Fibroblast of lung (primary cell): Measurements from ENCODE around the gene BMPR1A. TPM values are rescaled to one million over a fixed set of nuclear protein-coding genes. Genes with fewer than 3 reads are reported as not detected.

Source experiments
- DNase-seq, 2 donors: peaks; one replicate each; pipeline versions ENCODE4 v3.0.0 to v3.0.0-alpha.2; 2010; ENCODE audit warnings: low read depth in 2 of 2
- H2AFZ ChIP-seq: 2 replicates; pipeline ENCODE4 v1.5.1; 2012; ENCODE audit warnings: low read length, control low read depth, inconsistent platforms
- H3K27ac ChIP-seq: 2 replicates; pipeline ENCODE4 v1.5.1; 2011; ENCODE audit warnings: low read length, control low read depth; ENCODE audit not compliant: insufficient read depth
- H3K27me3 ChIP-seq: 2 replicates; pipeline ENCODE4 v1.5.1; 2011; ENCODE audit warnings: mild to moderate bottlenecking, low read length; ENCODE audit not compliant: control insufficient read depth, insufficient read depth
- H3K36me3 ChIP-seq: 2 replicates; pipeline ENCODE4 v1.5.1; 2011; ENCODE audit warnings: low read length; ENCODE audit not compliant: control insufficient read depth, insufficient read depth
- H3K4me1 ChIP-seq: 2 replicates; pipeline ENCODE4 v1.5.1; 2011; ENCODE audit warnings: low read length; ENCODE audit not compliant: control insufficient read depth, insufficient read depth; ENCODE audit errors: extremely low read depth
- H3K4me2 ChIP-seq: 2 replicates; pipeline ENCODE4 v1.5.1; 2011; ENCODE audit warnings: low read length, control low read depth; ENCODE audit not compliant: insufficient read depth; ENCODE audit errors: extremely low read depth
- H3K4me3 ChIP-seq, 4 experiments: fragments of 200-600 bp in 1 of 4; sonication (generic) in 1 of 4; replicated peaks in 1 of 4; 2 replicates each; pipeline ENCODE4 v1.5.1; 2011 to 2016; ENCODE audit warnings: low read length in 4 of 4, low read depth in 3 of 4, mild to moderate bottlenecking in 3 of 4, control low read depth in 2 of 4, inconsistent platforms in 1 of 4, mixed read lengths in 1 of 4; ENCODE audit not compliant: insufficient read depth in 1 of 4; ENCODE audit errors: control extremely low read depth in 1 of 4
- H3K79me2 ChIP-seq: 2 replicates; pipeline ENCODE4 v1.5.1; 2012; ENCODE audit warnings: mild to moderate bottlenecking, low read length, inconsistent platforms; ENCODE audit not compliant: control insufficient read depth, insufficient read depth
- H3K9ac ChIP-seq: 2 replicates; pipeline ENCODE4 v1.5.1; 2011; ENCODE audit warnings: mild to moderate bottlenecking, low read length, control low read depth; ENCODE audit not compliant: insufficient read depth
- H3K9me3 ChIP-seq: 2 replicates; pipeline ENCODE4 v1.5.1; 2012; ENCODE audit warnings: low read depth, low read length; ENCODE audit not compliant: control insufficient read depth, insufficient read depth
- H4K20me1 ChIP-seq: 2 replicates; pipeline ENCODE4 v1.5.1; 2011; ENCODE audit warnings: low read length; ENCODE audit not compliant: control insufficient read depth, insufficient read depth; ENCODE audit errors: extremely low read depth
- CTCF ChIP-seq, 2 donors: IDR thresholded peaks in 1 of 2; conservative IDR thresholded peaks in 1 of 2; 1 replicate in 1 of 2; 2 replicates in 1 of 2; pipeline ENCODE4 v1.5.1; 2011 to 2012; ENCODE audit warnings: low read length in 2 of 2, control low read depth in 1 of 2, inconsistent platforms in 1 of 2, low read depth in 1 of 2, mild to moderate bottlenecking in 1 of 2
- EZH2 ChIP-seq: IDR thresholded peaks from 2 replicates; pipeline ENCODE4 v1.5.1; 2012; ENCODE audit warnings: low read length, control low read depth, mild to moderate bottlenecking; ENCODE audit errors: missing control alignments
- polyA plus RNA-seq, 2 donors: library from polyadenylated mRNA; depleted of rRNA in 1 of 2; stranded (reverse) in 1 of 2; unstranded in 1 of 2; fragments of >200 nt; gene quantifications; 2 replicates each; pipeline ENCODE4 v1.2.1, GENCODE V29; 2011 to 2012; ENCODE audit warnings: missing spikeins in 1 of 2
- total RNA-seq: library from RNA; depleted of rRNA; stranded (reverse); fragments of >200 nt; gene quantifications from 2 replicates; pipeline ENCODE4 v1.2.1, GENCODE V29; 2014

The BMPR1A gene
- total and polyA plus RNA-seq, 2 donors (not counting 1 experiment from before 2014, with no cell fraction given), result 52.8 to 61.8 TPM

DNA sequence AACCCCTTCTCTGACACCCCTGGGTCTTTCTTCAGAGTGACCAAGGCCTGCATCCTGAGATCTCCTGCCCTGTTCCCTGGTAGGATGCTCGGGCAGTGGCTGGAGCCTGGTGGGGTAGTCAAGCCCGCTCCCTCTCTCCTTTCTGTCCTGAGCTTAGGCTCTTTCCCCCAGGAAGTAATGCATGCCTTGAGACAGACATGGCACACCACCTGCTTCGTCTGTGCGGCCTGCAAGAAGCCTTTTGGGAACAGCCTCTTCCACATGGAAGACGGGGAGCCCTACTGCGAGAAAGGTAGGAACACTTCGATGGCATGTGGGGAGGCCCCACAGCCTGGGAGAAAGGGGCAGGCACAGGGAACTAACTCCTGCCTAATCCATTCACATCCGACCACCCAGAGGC is 37.9 kb upstream of the BMPR1A start:
- TF ChIP-seq EZH2, result no peak
- no peak for TF ChIP-seq CTCF (conservative IDR thresholded peaks at IDR 0.05 in 1 of 2, IDR thresholded peaks at IDR 0.05 in 1 of 2; ENCODE audit: low read depth in 1 of 2, low read length in 2 of 2)
- Histone ChIP-seq H3K4me3 (no peak overlapping the region), H3K27ac (no peak overlapping the region), H3K27me3 (no peaks in the 10 kb centered on the region), H3K79me2 (no peaks in the 10 kb centered on the region), H3K4me1 (no peaks in the 10 kb centered on the region), H3K4me2 (no peak overlapping the region), H3K36me3 (no peaks in the 10 kb centered on the region), H3K9me3 (no peaks in the 10 kb centered on the region), H3K9ac (no peak overlapping the region), H4K20me1 (no peaks in the 10 kb centered on the region), H2AFZ (no peak overlapping the region)
- DNase-seq, result no peak

- Histone ChIP-seq H3K9ac (no peak overlapping the region), H3K27ac (no peak overlapping the region), H2AFZ (no peak overlapping the region), H3K4me3 (no peak overlapping the region), H3K27me3 (no peaks in the 10 kb centered on the region), H3K79me2 (no peaks in the 10 kb centered on the region), H3K4me2 (no peak overlapping the region), H3K4me1 (no peaks in the 10 kb centered on the region), H4K20me1 (no peaks in the 10 kb centered on the region), H3K9me3 (no peaks in the 10 kb centered on the region), H3K36me3 (no peaks in the 10 kb centered on the region)
- TF ChIP-seq EZH2, result no peak
- TF ChIP-seq CTCF (conservative IDR thresholded peaks at IDR 0.05 in 1 of 2, IDR thresholded peaks at IDR 0.05 in 1 of 2; ENCODE audit: low read depth in 1 of 2, low read length in 2 of 2), result no peak
- no peak for DNase-seq
Measured at GRCh38 chr10:86721232-86721631, 35.2 kb upstream of the BMPR1A start.

- H3K9ac ChIP-seq, result no peak overlapping the region
- no peak for DNase-seq
- H3K4me1 ChIP-seq, result no peaks in the 10 kb centered on the region
Measured at GRCh38 chr10:86723009-86723408, 33.4 kb upstream of the BMPR1A start.

More at GRCh38 chr10:86723009-86723408, 33.4 kb upstream of the BMPR1A start:
- H3K36me3 ChIP-seq, result no peaks in the 10 kb centered on the region
- no peak overlapping the region for H3K4me3 ChIP-seq
- no peaks in the 10 kb centered on the region for H3K27me3 ChIP-seq
- no peak overlapping the region for H3K27ac ChIP-seq
- TF ChIP-seq EZH2, result no peak
- TF ChIP-seq CTCF (conservative IDR thresholded peaks at IDR 0.05 in 1 of 2, IDR thresholded peaks at IDR 0.05 in 1 of 2; ENCODE audit: low read depth in 1 of 2, low read length in 2 of 2), result no peak
- H3K9me3 ChIP-seq, result no peaks in the 10 kb centered on the region
- no peaks in the 10 kb centered on the region for H4K20me1 ChIP-seq
- no peaks in the 10 kb centered on the region for H3K79me2 ChIP-seq
- no peak overlapping the region for H2AFZ ChIP-seq
- H3K4me2 ChIP-seq, result no peak overlapping the region
